WTC11 (cell line): ENCODE measurements around the gene SAE1. TPM values are rescaled to one million over a fixed set of nuclear protein-coding genes. Genes with fewer than 3 reads are reported as not detected.

Experiments used
- ATAC-seq: fragments of 200-7000 bp; cut with Tn5 transposase; 2 replicates; pipeline ENCODE4 v1.10.0; 2021; ENCODE audit warnings: mild to moderate bottlenecking, moderate library complexity
- CTCF ChIA-PET: fragments of 300-600 bp; sonication (Branson Sonifier 250); formaldehyde crosslinking; loops from one replicate; lab custom pipeline; 2021; ENCODE audit warnings: antibody characterized with exemption; lab: Charles Lee
- POLR2A ChIA-PET: fragments of 350-600 bp; sonication (Branson Sonifier 250); formaldehyde crosslinking; loops from one replicate; lab custom pipeline; 2021; ENCODE audit warnings: antibody characterized with exemption; lab: Charles Lee
- DNase-seq: peaks from one replicate; pipeline ENCODE4 v3.0.0; 2021; ENCODE audit warnings: low spot score
- H3K27ac Mint-ChIP-seq: 2 replicates; pipeline ENCODE4 v1.8.0; 2021; ENCODE audit warnings: mixed read lengths
- H3K27me3 Mint-ChIP-seq: 2 replicates; pipeline ENCODE4 v1.8.0; 2021; ENCODE audit warnings: low read depth, mild to moderate bottlenecking, moderate library complexity, mixed read lengths
- H3K36me3 Mint-ChIP-seq: 2 replicates; pipeline ENCODE4 v1.8.0; 2021; ENCODE audit warnings: mixed read lengths
- H3K4me1 Mint-ChIP-seq: 2 replicates; pipeline ENCODE4 v1.8.0; 2022; ENCODE audit warnings: mixed read lengths
- H3K4me3 Mint-ChIP-seq: 2 replicates; pipeline ENCODE4 v1.8.0; 2021; ENCODE audit warnings: mild to moderate bottlenecking, moderate library complexity, mixed read lengths
- H3K9me3 Mint-ChIP-seq: 2 replicates; pipeline ENCODE4 v1.8.0; 2021; ENCODE audit warnings: mixed read lengths
- ARID4B ChIP-seq: sonication (generic); formaldehyde crosslinking; IDR thresholded peaks from 2 replicates; pipeline ENCODE4 v1.8.0; 2023; ENCODE audit warnings: missing genetic modification reagents, mild to moderate bottlenecking, borderline replicate concordance
- CREM ChIP-seq: sonication (generic); formaldehyde crosslinking; IDR thresholded peaks from 2 replicates; pipeline ENCODE4 v1.8.1; 2022; ENCODE audit warnings: mild to moderate bottlenecking, missing genetic modification reagents, moderate library complexity
- E2F1 ChIP-seq: sonication (generic); formaldehyde crosslinking; IDR thresholded peaks from 2 replicates; pipeline ENCODE4 v1.8.0; 2022; ENCODE audit warnings: mild to moderate bottlenecking, missing genetic modification reagents
- GABPB1 ChIP-seq: sonication (generic); formaldehyde crosslinking; IDR thresholded peaks from 2 replicates; pipeline ENCODE4 v1.8.1; 2023; ENCODE audit warnings: mild to moderate bottlenecking, missing genetic modification reagents
- GTF2I ChIP-seq: fragments of 250-450 bp; sonication (Bioruptor Pico); conservative IDR thresholded peaks from 2 replicates; pipeline ENCODE4 v1.4.0; 2021; ENCODE audit warnings: mild to moderate bottlenecking
- JAZF1 ChIP-seq: fragments of 250-450 bp; sonication (Bioruptor Pico); IDR thresholded peaks from 2 replicates; pipeline ENCODE4 v1.9.0; 2021; ENCODE audit warnings: moderate library complexity, mild to moderate bottlenecking, inconsistent platforms
- MAX ChIP-seq: sonication (generic); formaldehyde crosslinking; IDR thresholded peaks from 2 replicates; pipeline ENCODE4 v1.8.0; 2022; ENCODE audit warnings: mild to moderate bottlenecking, missing genetic modification reagents
- NFYB ChIP-seq: sonication (generic); formaldehyde crosslinking; conservative IDR thresholded peaks from 2 replicates; pipeline ENCODE4 v1.8.0; 2022; ENCODE audit warnings: low read depth, missing genetic modification reagents
- SP1 ChIP-seq: sonication (generic); formaldehyde crosslinking; conservative IDR thresholded peaks from 2 replicates; pipeline ENCODE4 v1.8.1; 2022; ENCODE audit warnings: missing genetic modification reagents
- STAT6 ChIP-seq: sonication (generic); formaldehyde crosslinking; conservative IDR thresholded peaks from 2 replicates; pipeline ENCODE4 v1.8.1; 2023; ENCODE audit warnings: mild to moderate bottlenecking, low read depth, missing genetic modification reagents, moderate library complexity
- TEAD1 ChIP-seq: sonication (generic); formaldehyde crosslinking; IDR thresholded peaks from 2 replicates; pipeline ENCODE4 v1.8.0; 2022; ENCODE audit warnings: mild to moderate bottlenecking, missing genetic modification reagents
- TP53 ChIP-seq: sonication (generic); formaldehyde crosslinking; IDR thresholded peaks from 2 replicates; pipeline ENCODE4 v1.8.1; 2023; ENCODE audit warnings: mild to moderate bottlenecking, missing genetic modification reagents
- USF2 ChIP-seq: sonication (generic); formaldehyde crosslinking; IDR thresholded peaks from 2 replicates; pipeline ENCODE4 v1.8.1; 2023; ENCODE audit warnings: mild to moderate bottlenecking, missing genetic modification reagents, moderate library complexity
- ZBTB21 ChIP-seq: sonication (generic); formaldehyde crosslinking; IDR thresholded peaks from 2 replicates; pipeline ENCODE4 v1.8.1; 2023; ENCODE audit warnings: mild to moderate bottlenecking, missing genetic modification reagents, borderline replicate concordance
- ZBTB43 ChIP-seq: sonication (generic); formaldehyde crosslinking; IDR thresholded peaks from 2 replicates; pipeline ENCODE4 v1.8.1; 2023; ENCODE audit warnings: mild to moderate bottlenecking, missing genetic modification reagents
- ZNF317 ChIP-seq: sonication (generic); formaldehyde crosslinking; IDR thresholded peaks from 2 replicates; pipeline ENCODE4 v1.8.1; 2023; ENCODE audit warnings: low read depth, mild to moderate bottlenecking, moderate library complexity, missing genetic modification reagents, borderline replicate concordance
- total RNA-seq: library from RNA; stranded (reverse); gene quantifications from 3 replicates; pipeline ENCODE4 v1.2.3, GENCODE V29; 2021

The SAE1 gene
- total RNA-seq, 1 experiment from 2014 or later = 224 TPM

- TF ChIP-seq E2F1 (CRISPR knock-in tag) (no peak), NFYB (no peak), USF2 (CRISPR knock-in tag) (no peak), TP53 (CRISPR knock-in tag) (no peak), CREM (CRISPR knock-in tag) (no peak), ZBTB43 (CRISPR knock-in tag) (no peak), JAZF1 (no peak), ZNF317 (CRISPR knock-in tag) (no peak), TEAD1 (no peak), STAT6 (CRISPR knock-in tag) (no peak)
Observed at GRCh38 chr19:47188507-47189033, 57.9 kb downstream of the SAE1 start (continued).

- ChIA-PET POLR2A (no interaction called here), CTCF (interaction anchor here (0.9 to 1.5 kb wide), 2 partner anchors 20 to 54 kb away, joined by 4 to 6 read pairs; no protein-coding TSS in a partner anchor)
- DNase-seq (no peak), ATAC-seq (no peak)
- Mint-ChIP-seq H3K27me3 (no peaks in the 10 kb centered on the region), H3K36me3 (peaks cover 23% of the 10 kb centered on the region), H3K9me3 (no peaks in the 10 kb centered on the region), H3K4me1 (peaks cover 13% of the 10 kb centered on the region; the same call in 1 of the 2 replicates), H3K27ac (peak overlapping the region; percentile 53), H3K4me3 (no peak overlapping the region)
- no peak for TF ChIP-seq ARID4B (CRISPR knock-in tag)
- TF ChIP-seq ZBTB21 (CRISPR knock-in tag) = no peak
- TF ChIP-seq MAX (CRISPR knock-in tag) = no peak
- TF ChIP-seq GTF2I (CRISPR knock-in tag) = no peak
- 0 out of 2 replicates have a peak, but pooled peaks have one; percentile 17 for TF ChIP-seq GABPB1
- TF ChIP-seq SP1 = no peak
Observed at GRCh38 chr19:47190167-47190727, 59.6 kb downstream of the SAE1 start.
